Measurements from ENCODE around the gene RELA.
"Not testable (repeated sequence)": the region's sequence is repeated elsewhere in the genome, so short reads cannot be mapped to it uniquely, and the experiment has no call there.

Gene RELA

DNA sequence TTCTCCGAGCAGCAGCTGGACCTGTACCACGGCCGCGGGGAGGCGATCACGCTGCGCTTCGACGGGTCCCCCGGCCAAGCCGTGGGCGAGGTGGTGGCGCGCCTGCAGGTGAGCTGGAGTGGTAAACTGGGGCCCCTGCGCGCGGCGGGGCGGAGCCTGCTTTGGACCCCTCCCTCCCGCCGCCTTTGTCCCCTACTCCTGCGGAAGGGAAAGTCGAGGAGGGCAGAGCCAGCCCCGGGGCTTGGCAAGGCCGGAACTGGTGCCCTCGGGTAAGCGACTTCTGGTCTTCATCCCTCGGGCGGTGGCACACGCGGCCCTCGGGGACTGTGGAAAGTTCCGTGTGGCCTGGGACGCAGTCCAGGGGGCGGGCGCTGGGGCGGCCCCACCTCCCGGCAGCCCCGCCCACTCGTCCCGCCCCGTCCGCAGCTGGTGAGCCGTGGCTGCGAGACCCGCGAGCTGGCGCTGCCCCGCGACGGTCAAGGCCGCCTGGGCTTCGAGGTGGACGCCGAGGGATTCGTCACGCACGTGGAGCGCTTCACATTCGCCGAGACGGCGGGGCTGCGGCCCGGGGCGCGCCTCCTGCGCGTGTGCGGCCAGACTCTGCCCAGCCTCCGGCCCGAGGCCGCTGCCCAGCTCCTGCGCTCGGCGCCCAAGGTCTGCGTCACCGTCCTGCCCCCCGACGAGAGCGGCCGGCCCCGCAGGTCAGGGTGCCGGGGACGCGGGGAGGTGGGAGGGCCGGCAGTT lies 15.6 kb downstream of the RELA start:
- DNase-seq = no peak

DNA sequence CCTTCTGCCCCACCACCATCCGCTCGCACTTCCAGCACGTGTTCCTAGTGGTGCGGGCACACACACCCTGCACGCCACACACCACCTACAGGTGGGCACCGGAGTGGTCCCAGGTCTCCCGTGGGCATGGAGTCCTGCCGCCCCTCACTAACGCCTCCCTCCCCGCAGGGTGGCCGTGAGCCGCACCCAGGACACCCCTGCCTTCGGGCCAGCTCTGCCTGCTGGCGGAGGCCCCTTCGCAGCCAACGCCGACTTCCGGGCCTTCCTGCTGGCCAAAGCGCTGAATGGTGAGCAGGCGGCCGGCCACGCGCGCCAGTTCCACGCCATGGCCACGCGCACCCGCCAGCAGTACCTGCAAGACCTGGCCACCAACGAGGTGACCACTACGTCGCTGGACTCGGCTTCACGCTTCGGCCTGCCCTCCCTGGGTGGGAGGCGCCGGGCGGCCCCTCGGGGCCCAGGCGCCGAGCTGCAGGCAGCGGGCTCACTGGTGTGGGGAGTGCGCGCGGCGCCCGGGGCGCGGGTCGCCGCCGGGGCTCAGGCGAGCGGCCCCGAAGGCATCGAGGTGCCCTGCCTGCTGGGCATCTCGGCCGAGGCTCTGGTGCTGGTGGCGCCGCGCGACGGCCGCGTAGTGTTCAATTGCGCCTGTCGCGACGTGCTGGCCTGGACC lies 16.3 kb downstream of the RELA start:
- DNase-seq = no peak

DNA sequence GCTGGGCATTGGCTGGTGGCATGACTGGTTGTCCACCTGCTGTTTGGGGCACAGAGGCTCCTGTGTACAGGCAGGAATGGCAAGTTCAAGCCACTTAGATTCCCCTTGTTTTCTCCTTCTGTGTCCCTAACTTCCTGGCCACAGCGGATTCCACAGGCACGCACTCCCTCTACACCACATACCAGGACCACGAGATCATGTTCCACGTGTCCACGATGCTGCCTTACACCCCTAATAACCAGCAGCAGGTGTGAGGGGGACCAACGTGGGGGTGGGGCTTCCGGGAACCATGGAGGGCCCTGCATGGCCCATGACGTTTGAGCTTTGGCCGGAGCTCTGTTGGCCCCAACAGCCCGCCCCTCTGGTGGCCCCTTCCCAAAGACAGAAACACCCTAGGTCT lies 17.0 kb downstream of the RELA start:
- no peak for DNase-seq

DNA sequence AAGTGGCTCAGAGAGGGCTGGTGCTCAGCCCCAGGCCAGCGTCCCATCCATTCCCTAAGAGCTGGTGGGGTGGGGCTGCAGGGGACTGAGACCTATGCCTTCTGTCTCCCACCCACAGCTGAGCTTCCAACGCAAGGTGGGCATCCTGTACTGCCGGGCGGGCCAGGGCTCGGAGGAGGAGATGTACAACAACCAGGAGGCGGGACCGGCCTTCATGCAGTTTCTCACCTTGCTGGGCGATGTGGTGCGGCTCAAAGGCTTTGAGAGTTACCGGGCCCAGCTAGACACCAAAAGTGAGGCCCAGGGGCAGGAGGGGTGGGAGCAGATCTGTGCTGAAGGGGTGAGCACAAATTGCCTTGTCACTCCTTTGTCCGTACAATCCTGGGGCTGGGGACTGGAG lies 17.9 kb downstream of the RELA start:
- no peak for DNase-seq

DNA sequence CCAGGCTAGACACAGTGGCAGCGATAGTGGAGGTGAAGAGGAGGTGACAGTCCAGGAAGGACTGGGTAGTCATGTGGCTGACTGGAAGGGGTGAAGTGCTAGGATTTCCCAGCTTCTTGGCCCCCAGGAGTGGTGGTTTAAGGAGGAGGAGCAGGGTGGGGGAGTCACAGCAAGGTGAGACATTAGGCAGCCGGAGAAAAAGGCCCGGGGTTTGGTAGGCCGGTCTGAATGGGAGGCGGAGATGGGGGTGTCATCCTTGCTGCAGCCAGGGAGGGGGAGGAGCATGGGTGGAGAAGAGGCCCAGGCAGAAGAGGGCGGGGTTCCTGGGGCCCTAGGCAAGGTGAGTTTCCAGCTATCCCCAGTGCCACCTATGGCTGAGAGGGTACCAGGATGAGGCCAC lies 18.7 kb downstream of the RELA start:
- no peak for DNase-seq

DNA sequence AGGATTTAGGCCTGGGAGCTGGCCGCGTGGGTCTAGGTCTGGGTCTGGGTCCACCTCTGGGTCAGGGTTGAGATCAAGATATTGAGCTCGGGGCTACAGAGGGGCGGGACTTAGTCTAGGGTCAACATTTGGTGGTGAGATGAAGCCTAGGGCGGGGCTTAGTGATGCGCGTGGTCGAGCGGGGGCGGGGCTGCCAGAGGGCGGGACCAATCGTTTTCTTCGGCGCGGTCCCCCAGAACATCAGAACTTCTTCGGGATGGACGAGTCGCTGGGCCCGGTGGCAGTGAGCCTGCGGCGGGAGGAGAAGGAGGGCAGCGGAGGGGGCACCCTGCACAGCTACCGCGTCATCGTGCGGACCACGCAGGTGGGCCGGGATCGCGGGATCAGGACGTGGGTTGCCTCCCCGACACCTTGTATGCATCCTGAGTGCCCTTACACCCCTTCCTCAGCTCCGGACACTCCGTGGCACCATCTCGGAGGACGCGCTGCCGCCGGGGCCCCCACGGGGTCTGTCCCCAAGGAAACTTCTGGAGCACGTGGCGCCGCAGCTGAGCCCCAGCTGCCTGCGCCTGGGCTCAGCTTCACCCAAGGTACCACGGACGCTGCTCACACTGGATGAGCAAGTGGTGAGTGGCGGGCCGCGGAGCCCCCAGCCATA lies 20.6 kb downstream of the RELA start:
- peak in 2 of 3 donors; percentile 29 to 50 for DNase-seq

DNA sequence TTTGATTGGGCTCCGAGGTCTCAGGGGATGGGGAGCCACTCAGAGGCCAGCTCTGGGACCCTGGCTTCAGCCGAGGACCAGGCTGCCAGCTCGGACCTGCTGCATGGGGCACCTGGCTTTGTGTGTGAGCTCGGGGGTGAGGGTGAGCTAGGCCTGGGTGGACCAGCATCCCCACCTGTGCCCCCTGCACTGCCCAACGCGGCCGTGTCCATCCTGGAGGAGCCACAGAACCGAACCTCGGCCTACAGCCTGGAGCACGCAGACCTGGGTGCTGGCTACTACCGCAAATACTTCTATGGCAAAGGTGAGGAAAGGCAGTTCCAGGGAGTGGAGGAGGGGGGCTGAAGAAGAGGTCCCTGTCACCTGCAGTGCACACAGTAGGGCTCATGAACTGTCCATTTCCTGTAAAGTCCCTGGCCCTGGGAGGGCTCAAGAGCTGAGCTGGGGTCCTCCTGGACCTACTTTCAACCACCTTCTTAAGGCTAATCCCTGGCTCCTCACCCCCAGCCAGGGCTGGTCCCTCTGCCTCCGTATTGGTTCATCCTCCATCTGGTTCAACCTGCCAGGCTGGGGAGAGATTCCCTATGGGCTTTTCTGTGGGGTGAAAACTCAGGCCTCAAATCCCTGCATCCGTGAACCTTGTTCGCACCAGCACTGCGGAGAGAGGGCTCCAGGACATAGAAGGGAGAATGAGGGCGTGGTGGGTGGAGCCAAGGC lies 21.3 kb downstream of the RELA start:
- DNase-seq = no peak

DNA sequence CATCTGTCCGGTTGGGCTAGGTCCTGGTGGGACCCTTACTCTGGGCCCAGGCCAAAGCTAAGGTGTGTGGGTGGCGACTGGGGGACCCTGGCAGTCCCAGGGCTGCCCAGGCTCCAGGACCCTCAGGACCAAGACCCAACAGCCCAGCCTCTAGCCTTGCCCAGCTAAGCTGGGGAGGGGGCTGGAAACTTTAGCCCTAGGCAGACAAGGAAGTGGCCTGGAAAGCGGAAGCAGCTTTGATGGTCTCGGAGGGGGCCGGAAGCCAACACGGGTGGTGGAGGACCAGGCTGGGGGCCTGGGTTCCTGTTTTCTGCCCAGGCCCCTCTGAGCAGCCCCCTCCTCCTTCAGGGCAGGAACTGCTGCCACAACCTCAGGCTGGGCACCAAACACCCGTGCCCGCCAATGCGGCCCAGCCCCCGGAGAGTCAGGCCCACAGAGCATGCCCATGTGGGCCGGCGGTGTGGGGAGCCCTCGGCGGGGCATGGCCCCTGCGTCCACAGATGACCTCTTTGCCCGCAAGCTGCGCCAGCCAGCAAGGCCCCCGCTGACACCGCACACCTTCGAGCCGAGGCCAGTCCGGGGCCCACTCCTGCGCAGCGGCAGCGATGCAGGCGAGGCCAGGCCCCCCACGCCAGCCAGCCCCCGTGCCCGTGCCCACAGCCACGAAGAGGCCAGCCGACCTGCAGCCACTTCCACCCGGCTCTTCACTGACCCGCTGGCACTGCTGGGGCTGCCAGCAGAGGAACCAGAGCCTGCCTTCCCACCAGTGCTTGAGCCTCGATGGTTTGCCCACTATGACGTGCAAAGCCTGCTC lies 22.0 kb downstream of the RELA start:
- DNase-seq = peak; percentile 58 to 69 (median 59)

DNA sequence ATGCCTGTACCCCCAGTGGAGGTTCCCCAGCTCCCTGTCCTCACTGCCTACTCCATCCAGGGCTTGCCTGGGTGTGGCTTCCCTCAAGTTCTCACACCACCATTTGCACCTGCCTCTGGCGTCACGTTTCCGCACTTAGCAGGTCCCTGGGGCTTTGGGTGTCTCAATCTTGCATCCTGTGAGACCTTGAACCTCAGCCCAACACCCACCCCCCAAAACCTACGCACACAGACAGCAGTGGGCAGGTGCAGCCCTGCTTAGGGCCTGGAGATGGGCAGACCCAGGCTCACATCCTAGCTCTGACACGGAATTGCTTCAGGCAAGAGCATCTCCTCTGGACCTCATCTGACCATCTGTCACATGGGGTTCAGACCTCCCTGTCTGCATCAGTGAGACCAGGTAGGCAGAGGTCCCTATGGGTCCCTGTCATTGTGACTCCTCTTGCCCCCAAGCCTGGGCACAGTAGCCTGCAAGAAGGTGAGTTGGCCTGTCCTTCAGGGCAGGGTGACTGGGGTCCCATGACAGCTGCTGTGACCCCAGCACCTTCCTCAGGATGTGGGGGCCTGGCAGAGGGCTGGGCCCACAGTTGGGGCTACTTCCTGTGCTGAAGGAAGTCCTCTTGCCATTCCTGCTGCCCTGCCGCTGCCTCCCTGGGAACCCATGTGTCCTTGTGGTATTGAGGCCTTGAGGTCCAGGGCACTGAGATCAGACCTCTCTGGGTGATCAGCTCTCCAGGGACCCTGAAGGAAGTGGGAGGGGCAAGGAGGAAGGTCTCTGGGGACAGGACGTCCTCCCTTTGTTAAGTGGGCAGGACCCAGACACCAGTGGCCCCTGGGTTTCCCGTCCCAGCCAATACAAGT lies 22.9 kb downstream of the RELA start:
- DNase-seq = peak in 1 of 3 donors; percentile 36

DNA sequence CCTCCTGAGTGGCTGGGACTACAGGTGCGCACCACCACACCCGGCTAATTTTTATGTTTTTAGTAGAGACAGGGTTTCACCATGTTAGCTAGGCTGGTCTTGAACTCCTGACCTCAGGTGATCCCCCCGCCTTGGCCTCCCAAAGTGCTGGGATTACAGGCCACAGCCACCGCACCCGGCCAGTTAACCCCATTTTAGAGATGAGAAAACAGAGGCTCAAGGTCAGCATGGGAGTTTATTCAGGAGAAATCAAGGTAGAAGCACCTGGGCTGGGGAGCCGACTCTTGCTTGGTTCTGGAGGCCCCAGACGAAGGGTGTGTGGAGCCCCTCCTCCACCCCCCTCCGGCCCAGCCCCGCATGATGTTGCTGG lies 23.5 kb downstream of the RELA start:
- DNase-seq = not testable (repeated sequence)

DNA sequence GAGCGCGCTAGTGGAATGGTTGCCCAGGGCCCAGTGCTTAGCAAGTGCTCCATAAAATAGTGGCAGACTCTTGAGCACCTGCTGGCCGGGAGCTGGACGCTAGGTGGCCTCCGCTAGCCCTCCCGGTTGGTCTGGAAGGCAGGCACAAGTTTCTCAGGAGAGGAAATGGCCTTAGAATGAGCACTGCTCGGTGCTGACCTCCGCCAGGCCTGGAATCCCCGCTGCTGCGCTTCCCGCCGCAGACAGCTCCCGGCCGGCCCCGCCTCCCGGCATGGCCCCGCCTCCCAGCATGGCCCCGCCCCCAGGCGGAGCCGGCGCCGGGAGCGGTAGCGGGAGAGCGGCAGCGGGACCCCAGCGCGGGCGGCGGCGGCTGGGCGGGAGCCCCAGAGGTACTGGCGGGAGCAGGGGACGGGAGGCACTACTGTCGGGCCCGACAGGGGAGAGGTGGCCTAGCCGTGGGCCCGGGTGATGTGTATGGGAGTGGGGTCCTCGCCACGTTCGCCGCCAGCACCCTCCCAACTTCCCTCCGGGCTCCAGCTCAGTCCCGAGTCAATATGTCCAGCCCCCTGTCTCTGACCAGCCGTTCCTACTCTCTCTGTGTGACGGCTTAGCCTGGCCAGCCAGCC lies 24.8 kb downstream of the RELA start, which contains the start of gene SIPA1:
TSS of gene SIPA1 (plus strand) at position 308 of the 626 bp plus-strand sequence. CDS start 2,821 bp downstream, outside the sequence.
- DNase-seq = peak; percentile 95 to 96 (median 95)

DNA sequence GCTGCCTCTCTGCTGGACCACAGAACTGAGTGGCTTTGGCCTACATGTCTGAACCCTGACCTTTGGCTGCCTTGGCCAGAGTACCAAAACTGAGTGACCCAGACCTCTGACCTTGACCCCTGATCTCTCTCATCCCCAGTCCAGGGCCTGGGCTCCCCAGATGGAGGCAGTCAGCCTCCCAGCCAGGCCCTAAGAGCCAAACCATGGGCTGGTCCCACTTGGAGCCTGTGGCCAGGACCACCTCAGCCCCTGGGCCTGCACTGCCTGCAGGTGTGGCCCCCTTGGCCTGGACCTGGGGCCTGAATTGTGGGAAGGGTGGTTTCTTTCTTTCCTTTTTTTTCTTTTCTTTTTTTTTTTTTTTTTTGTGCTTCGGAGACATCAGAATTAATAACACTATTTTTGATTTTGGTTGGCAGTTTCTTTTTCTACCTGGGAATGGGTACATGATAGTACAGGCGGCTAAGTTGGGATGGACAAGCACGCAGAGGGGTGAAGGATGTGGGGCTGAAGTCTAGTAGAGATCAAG lies 25.6 kb downstream of the RELA start:
- no peak for DNase-seq

DNA sequence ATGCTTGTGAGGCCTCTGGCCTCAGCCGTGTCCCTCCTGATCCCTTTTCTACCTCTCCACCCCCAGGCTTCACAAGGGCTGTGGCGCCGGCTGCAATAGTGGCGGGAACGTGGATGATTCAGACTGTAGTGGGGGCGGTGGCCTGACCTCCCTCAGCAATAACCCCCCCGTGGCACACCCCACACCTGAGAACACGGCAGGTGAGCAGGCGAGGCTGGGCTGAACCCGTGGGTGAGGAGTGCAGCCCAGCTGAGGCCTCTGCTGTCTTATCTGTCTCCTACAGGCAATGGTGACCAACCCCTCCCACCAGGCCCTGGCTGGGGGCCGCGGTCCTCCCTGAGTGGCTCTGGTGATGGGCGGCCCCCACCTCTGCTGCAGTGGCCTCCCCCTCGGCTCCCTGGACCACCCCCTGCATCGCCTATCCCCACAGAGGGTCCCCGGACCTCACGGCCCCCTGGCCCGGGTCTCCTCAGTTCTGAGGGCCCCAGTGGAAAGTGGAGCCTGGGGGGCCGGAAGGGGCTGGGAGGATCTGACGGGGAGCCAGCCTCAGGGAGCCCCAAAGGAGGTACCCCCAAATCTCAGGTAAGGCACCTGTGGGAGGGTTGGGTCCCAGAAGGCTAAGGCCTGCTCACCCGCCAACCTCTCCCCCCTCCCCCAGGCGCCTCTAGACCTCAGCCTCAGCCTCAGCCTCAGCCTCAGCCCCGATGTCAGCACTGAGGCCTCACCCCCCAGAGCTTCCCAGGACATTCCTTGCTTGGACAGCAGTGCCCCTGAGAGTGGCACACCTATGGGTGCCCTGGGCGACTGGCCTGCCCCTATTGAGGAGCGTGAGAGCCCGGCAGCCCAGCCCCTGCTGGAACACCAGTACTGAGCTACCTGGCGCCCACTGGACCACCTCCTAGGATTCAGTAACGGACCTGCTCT lies 26.3 kb downstream of the RELA start:
- DNase-seq = no peak

DNA sequence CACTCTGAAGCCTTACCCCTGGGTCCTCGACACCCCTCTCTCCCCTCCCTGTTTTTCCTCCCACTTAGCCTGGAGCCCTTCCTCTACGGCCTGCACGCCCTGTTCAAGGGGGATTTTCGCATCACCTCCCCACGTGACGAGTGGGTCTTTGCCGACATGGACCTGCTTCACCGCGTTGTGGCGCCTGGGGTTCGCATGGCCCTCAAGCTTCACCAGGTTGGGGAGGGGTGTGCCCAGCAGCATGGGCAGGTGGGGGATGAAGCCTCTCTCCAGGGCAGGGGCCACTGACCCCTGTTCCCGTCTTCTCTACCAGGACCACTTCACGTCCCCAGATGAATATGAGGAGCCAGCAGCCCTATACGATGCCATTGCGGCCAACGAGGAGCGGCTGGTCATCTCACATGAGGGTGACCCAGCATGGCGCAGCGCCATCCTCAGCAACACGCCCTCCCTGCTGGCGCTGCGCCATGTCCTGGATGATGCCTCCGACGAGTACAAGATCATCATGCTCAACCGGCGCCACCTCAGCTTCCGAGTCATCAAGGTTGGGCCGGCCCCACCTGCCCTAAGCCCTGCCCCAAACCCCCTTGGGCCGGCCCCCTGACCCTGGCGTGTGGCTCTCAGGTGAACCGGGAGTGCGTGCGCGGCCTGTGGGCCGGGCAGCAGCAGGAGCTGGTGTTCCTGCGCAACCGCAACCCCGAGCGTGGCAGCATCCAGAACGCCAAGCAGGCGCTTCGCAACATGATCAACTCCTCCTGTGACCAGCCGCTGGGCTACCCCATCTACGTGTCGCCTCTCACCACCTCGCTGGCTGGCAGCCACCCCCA lies 27.6 kb downstream of the RELA start:
- no peak for DNase-seq

DNA sequence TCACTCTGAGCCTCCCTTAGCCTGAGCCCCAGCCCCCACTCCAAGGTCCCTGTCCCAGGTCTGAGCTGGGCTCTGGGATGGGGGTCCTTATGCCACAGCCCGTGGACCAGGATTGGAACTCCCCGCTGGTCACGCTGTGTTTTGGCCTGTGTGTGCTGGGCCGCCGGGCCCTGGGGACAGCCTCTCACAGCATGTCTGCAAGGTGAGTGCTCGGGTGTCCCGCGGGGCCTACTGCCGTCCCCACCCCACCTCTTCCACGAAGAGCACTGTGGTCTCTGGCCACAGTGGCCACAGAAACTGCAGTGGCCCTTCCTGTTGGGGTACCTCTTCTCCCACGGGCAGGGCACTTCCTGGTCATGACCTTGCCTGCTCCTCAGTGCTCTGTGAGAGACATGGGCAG lies 28.3 kb downstream of the RELA start:
- no peak for DNase-seq

DNA sequence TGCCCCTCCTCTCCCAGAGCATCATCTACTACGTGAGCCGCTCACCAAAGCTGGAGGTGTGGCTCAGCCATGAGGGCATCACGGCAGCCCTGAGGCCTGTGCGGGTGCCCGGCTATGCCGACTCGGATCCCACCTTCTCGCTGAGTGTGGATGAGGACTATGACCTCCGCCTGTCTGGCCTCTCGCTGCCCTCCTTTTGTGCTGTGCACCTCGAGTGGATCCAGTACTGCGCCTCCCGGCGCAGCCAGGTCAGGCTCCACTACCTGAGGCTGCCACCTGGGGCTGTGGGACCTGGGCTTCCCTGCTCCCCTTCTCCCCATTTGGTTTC lies 28.6 kb downstream of the RELA start:
- no peak for DNase-seq

DNA sequence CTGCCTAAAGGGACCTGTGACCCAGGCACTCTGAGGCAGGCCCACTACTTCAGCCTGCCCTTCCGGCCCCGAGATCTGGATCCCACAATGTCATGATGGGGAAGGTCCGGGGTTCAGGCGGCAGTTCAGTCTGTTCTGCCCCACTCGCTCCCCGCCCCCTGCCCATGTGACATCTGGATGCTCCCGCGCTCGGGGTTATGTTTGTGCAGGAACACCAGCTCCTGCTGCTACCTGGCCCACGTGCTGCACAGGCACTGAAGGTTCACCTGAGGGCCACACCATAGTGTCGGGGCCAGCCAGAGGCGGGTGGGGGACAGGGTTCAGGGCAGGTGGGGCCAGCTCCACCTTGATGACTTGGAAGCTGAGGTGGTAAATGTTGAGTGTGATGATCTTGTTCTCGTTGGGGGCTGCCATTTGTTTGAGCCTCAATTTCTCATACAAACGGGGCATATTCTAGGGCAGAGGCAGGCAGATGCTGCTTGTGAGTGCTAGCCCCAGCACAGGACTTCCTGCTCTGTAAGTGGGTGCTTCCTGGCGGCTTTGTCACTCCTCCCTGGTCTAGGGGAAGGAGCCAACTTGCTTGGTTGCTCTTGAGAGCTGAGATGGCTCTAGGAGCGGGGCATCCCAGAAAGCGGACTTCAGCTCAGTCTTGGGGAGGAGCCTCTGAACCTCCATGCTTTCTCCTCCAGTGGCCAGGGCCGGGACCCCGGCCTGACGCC lies 29.2 kb downstream of the RELA start:
- no peak for DNase-seq

DNA sequence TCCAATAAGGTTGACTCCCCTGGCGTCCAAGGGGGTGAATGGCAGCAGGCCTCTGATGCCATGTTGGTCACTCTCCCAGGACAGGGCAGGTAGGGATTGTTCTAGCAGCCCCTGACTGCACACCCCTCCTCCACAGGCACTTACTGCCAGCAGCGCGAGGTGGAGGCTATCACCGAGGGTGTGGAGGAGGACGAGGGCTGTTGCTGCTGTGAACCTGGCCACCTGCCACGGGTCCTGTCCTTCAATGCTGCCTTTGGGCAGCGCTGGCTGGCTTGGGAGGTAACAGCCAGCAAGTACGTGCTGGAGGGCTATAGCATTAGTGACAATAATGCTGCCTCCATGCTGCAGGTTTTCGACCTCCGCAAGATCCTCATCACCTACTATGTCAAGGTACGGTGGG lies 32.5 kb downstream of the RELA start:
- no peak for DNase-seq
